Keratinocyte (primary cell): ENCODE measurements around the gene NCAM2. TPM values are rescaled to one million over a fixed set of nuclear protein-coding genes. Genes with fewer than 3 reads are reported as not detected.

Experiments
- DNase-seq: peaks from one replicate; pipeline ENCODE4 v3.0.0-alpha.2; 2011; ENCODE audit warnings: low read depth, missing footprints, low spot score
- FAIRE-seq: peaks from 2 replicates; lab custom pipeline; 2011; peaks lifted over from hg19 to GRCh38; lab: Jason Lieb, UNC
- H2AFZ ChIP-seq: 2 replicates; pipeline ENCODE4 v1.6.0; 2012; ENCODE audit warnings: low read length, control low read depth, inconsistent platforms; ENCODE audit not compliant: control insufficient read depth
- H3K27ac ChIP-seq: 2 replicates; pipeline ENCODE4 v1.5.1; 2011; ENCODE audit warnings: low read length; ENCODE audit not compliant: control insufficient read depth, insufficient read depth
- H3K27me3 ChIP-seq: 3 replicates; pipeline ENCODE4 v1.6.0; 2011; ENCODE audit warnings: low read length; ENCODE audit not compliant: control insufficient read depth, insufficient read depth; ENCODE audit errors: extremely low read depth
- H3K36me3 ChIP-seq, 2 experiments: 2 replicates in 1 of 2; 3 replicates in 1 of 2; pipeline ENCODE4 v1.5.1; 2011; ENCODE audit warnings: low read length in 2 of 2, mild to moderate bottlenecking in 1 of 2; ENCODE audit not compliant: control insufficient read depth in 2 of 2, insufficient read depth in 2 of 2; ENCODE audit errors: extremely low read depth in 1 of 2
- H3K4me1 ChIP-seq: 3 replicates; pipeline ENCODE4 v1.5.1; 2011; ENCODE audit warnings: low read length; ENCODE audit not compliant: control insufficient read depth, insufficient read depth; ENCODE audit errors: extremely low read depth
- H3K4me2 ChIP-seq: 3 replicates; pipeline ENCODE4 v1.6.0; 2011; ENCODE audit warnings: low read depth, low read length; ENCODE audit not compliant: control insufficient read depth, insufficient read depth; ENCODE audit errors: extremely low read depth
- H3K4me3 ChIP-seq, 3 experiments: fragments of 200-600 bp in 1 of 3; sonication (generic) in 1 of 3; 2 replicates in 2 of 3; 3 replicates in 1 of 3; pipeline ENCODE4 v1.5.1; 2011 to 2016; ENCODE audit warnings: low read length in 3 of 3, mild to moderate bottlenecking in 3 of 3, control low read depth in 2 of 3, inconsistent platforms in 1 of 3, low read depth in 1 of 3, mixed read lengths in 1 of 3, mixed run types in 1 of 3, moderate library complexity in 1 of 3; ENCODE audit not compliant: control insufficient read depth in 2 of 3, insufficient read depth in 2 of 3; ENCODE audit errors: extremely low read depth in 1 of 3
- H3K79me2 ChIP-seq: 2 replicates; pipeline ENCODE4 v1.6.0; 2012; ENCODE audit warnings: low read length; ENCODE audit not compliant: control insufficient read depth, insufficient read depth
- H3K9ac ChIP-seq: 3 replicates; pipeline ENCODE4 v1.6.0; 2011; ENCODE audit warnings: low read length; ENCODE audit not compliant: control insufficient read depth, insufficient read depth; ENCODE audit errors: extremely low read depth
- H3K9me1 ChIP-seq: 3 replicates; pipeline ENCODE4 v1.6.0; 2011; ENCODE audit warnings: low read length; ENCODE audit not compliant: control insufficient read depth, insufficient read depth; ENCODE audit errors: extremely low read depth
- H3K9me3 ChIP-seq: 2 replicates; pipeline ENCODE4 v1.5.1; 2012; ENCODE audit warnings: low read depth, low read length; ENCODE audit not compliant: control insufficient read depth
- H4K20me1 ChIP-seq: 3 replicates; pipeline ENCODE4 v1.6.0; 2011; ENCODE audit warnings: low read length; ENCODE audit not compliant: control insufficient read depth, insufficient read depth; ENCODE audit errors: extremely low read depth
- EZH2 ChIP-seq: IDR thresholded peaks from one replicate; pipeline ENCODE4 v1.6.1; 2012; ENCODE audit warnings: inconsistent platforms, mild to moderate bottlenecking, low read length, moderate library complexity
- dilution Hi-C: fragments of 300-500 bp; cut with MboI; formaldehyde crosslinking; loops from one replicate; pipeline ENCODE4 v1.7.0; 2020; ENCODE audit warnings: low sequenced_read_pairs; ENCODE audit not compliant: extremely low pct_ligation_motif_present
- polyA plus RNA-seq, 5 experiments: library from polyadenylated mRNA; depleted of rRNA in 3 of 5; stranded (reverse) in 3 of 5; stranded (forward) in 1 of 5; unstranded in 1 of 5; fragments of >200 nt; gene quantifications; 1 replicate in 1 of 5; 2 replicates in 3 of 5; 3 replicates in 1 of 5; pipeline versions ENCODE4 v1.2.1 to v1.2.3, GENCODE V29; 2011 to 2012; ENCODE audit warnings: missing spikeins in 2 of 5, low read depth in 1 of 5, low replicate concordance in 1 of 5
- TF ChIP-seq, protein P1 (sequence below), 3 experiments: IDR thresholded peaks in 1 of 3; conservative IDR thresholded peaks in 1 of 3; optimal IDR thresholded peaks in 1 of 3; 2 replicates in 2 of 3; 3 replicates in 1 of 3; pipeline versions ENCODE3 to v1.5.1; 2011; ENCODE audit warnings: low read length in 3 of 3, mild to moderate bottlenecking in 3 of 3, moderate library complexity in 2 of 3, control low read depth in 1 of 3, inconsistent platforms in 1 of 3; ENCODE audit not compliant: insufficient read depth in 2 of 3; ENCODE audit errors: extremely low read depth in 1 of 3

NCAM2 gene
- polyA plus RNA-seq, 1 donor (not counting 4 experiments of a cell fraction or from before 2014, with no cell fraction given), result 0.16 TPM

DNA sequence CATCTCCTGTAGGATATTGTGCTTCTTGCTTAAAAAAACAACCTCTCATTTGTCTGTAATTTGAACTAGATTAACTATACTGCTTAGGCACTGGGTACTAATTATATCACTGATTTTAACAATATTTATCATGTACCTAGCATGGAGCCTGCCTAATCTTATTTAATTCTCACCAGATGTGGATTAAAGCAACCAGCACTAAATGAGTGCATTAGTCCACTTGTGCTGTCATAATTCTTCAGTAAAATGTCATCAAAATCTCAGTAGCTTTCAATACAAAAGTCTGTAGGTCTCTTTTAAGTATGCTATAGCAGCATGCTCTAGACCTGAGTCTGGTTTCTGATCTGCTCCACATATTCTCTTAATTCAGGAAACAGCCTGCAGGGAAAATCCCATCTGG lies 368.1 kb downstream of the NCAM2 start:
- TF ChIP-seq, protein P1, sequence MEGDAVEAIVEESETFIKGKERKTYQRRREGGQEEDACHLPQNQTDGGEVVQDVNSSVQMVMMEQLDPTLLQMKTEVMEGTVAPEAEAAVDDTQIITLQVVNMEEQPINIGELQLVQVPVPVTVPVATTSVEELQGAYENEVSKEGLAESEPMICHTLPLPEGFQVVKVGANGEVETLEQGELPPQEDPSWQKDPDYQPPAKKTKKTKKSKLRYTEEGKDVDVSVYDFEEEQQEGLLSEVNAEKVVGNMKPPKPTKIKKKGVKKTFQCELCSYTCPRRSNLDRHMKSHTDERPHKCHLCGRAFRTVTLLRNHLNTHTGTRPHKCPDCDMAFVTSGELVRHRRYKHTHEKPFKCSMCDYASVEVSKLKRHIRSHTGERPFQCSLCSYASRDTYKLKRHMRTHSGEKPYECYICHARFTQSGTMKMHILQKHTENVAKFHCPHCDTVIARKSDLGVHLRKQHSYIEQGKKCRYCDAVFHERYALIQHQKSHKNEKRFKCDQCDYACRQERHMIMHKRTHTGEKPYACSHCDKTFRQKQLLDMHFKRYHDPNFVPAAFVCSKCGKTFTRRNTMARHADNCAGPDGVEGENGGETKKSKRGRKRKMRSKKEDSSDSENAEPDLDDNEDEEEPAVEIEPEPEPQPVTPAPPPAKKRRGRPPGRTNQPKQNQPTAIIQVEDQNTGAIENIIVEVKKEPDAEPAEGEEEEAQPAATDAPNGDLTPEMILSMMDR (optimal IDR thresholded peaks at IDR 0.05 in 1 of 3, IDR thresholded peaks at IDR 0.05 in 1 of 3, conservative IDR thresholded peaks at IDR 0.05 in 1 of 3; ENCODE audit: extremely low read depth in 1 of 3, insufficient read depth in 2 of 3, low read length in 3 of 3), result no peak
- no peak for TF ChIP-seq EZH2
- dilution Hi-C loops, result no loop called here
- Histone ChIP-seq H2AFZ (no peak overlapping the region), H3K9me3 (no peaks in the 10 kb centered on the region), H3K27me3 (no peaks in the 10 kb centered on the region), H3K4me1 (no peaks in the 10 kb centered on the region), H3K4me2 (no peak overlapping the region), H3K79me2 (no peaks in the 10 kb centered on the region), H4K20me1 (no peaks in the 10 kb centered on the region), H3K36me3 (no peaks in the 10 kb centered on the region), H3K27ac (no peak overlapping the region), H3K9me1 (no peaks in the 10 kb centered on the region), H3K9ac (no peak overlapping the region), H3K4me3 (no peak overlapping the region)
- FAIRE-seq (no peak), DNase-seq (no peak)

DNA sequence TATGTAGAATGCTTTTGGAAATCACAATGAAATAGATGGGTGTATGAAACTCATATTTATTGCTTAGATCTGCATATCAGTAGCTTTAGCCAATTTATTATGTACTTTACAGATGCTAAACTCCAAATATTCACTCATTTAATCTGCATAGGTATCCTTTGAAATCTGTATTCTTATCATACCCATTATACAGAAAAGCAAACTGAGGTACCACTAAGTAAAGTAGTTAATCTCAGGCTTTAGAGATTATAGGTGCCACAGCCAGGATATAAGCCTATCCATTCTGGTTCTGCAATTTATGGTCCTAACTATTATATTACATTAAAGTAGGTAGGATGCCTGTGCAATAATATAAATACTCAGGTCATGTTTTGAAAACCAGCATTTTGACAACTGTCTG lies 369.4 kb downstream of the NCAM2 start:
- dilution Hi-C loops, result no loop called here
- H4K20me1 ChIP-seq, result no peaks in the 10 kb centered on the region
- H3K27me3 ChIP-seq, result no peaks in the 10 kb centered on the region
- H3K4me3 ChIP-seq, result no peak overlapping the region
- H3K9me3 ChIP-seq, result no peaks in the 10 kb centered on the region
- no peaks in the 10 kb centered on the region for H3K9me1 ChIP-seq
- H2AFZ ChIP-seq, result no peak overlapping the region
- H3K4me2 ChIP-seq, result no peak overlapping the region
- DNase-seq, result no peak
- TF ChIP-seq, protein P1 (optimal IDR thresholded peaks at IDR 0.05 in 1 of 3, IDR thresholded peaks at IDR 0.05 in 1 of 3, conservative IDR thresholded peaks at IDR 0.05 in 1 of 3; ENCODE audit: extremely low read depth in 1 of 3, insufficient read depth in 2 of 3, low read length in 3 of 3), result no peak
- TF ChIP-seq EZH2, result no peak
- no peaks in the 10 kb centered on the region for H3K4me1 ChIP-seq
- no peak overlapping the region for H3K27ac ChIP-seq
- no peaks in the 10 kb centered on the region for H3K79me2 ChIP-seq
- no peaks in the 10 kb centered on the region for H3K36me3 ChIP-seq
- no peak overlapping the region for H3K9ac ChIP-seq
- no peak for FAIRE-seq
